Activated T-helper 2 cell treated with anti-CD3 and anti-CD28 coated beads, Interferon-gamma antibody, Interleukin-2, Interleukin-4, amounts not matched to agents 10 μg/mL and 5 μg/mL and 100 μg/mL, durations not matched to agents 14 hours and 24 hours and 36 hours (primary cell): ENCODE measurements around the gene LPO. TPM values are rescaled to one million over a fixed set of nuclear protein-coding genes. Genes with fewer than 3 reads are reported as not detected.

ENCODE experiments used
- DNase-seq: peaks from one replicate; pipeline ENCODE4 v3.0.0; 2021; ENCODE audit warnings: low spot score
- H3K27ac Mint-ChIP-seq: one replicate; pipeline ENCODE4 v1.8.0; 2021; ENCODE audit warnings: mixed read lengths
- H3K27me3 Mint-ChIP-seq: one replicate; pipeline ENCODE4 v1.8.0; 2021; ENCODE audit warnings: low read depth, mixed read lengths
- H3K36me3 Mint-ChIP-seq: one replicate; pipeline ENCODE4 v1.8.0; 2021; ENCODE audit warnings: low read depth, mixed read lengths
- H3K4me1 Mint-ChIP-seq: one replicate; pipeline ENCODE4 v1.8.0; 2021; ENCODE audit warnings: low read depth, mixed read lengths
- H3K4me3 Mint-ChIP-seq: one replicate; pipeline ENCODE4 v1.8.0; 2021; ENCODE audit warnings: low read depth, mild to moderate bottlenecking, moderate library complexity, mixed read lengths
- H3K9me3 Mint-ChIP-seq: one replicate; pipeline ENCODE4 v1.8.0; 2021; ENCODE audit warnings: mixed read lengths
- intact Hi-C: fragments of 100-400 bp; cut with micrococcal nuclease; formaldehyde crosslinking; loops from one replicate; pipeline ENCODE4 v1.15.1; 2023
- total RNA-seq: library from RNA; stranded (reverse); gene quantifications from 2 replicates; pipeline ENCODE4 v1.2.3, GENCODE V29; 2022

The LPO gene
- total RNA-seq, 1 donor from 2014 or later: not detected

- Mint-ChIP-seq H3K4me3 (no peak overlapping the region), H3K27ac (no peak overlapping the region), H3K27me3 (no peaks in the 10 kb centered on the region), H3K4me1 (no peaks in the 10 kb centered on the region), H3K36me3 (peaks cover 20% of the 10 kb centered on the region), H3K9me3 (no peaks in the 10 kb centered on the region)
- DNase-seq: no peak
- intact Hi-C loops: no loop called here
Observed at GRCh38 chr17:58308173-58308984, 70.0 kb downstream of the LPO start.

DNA sequence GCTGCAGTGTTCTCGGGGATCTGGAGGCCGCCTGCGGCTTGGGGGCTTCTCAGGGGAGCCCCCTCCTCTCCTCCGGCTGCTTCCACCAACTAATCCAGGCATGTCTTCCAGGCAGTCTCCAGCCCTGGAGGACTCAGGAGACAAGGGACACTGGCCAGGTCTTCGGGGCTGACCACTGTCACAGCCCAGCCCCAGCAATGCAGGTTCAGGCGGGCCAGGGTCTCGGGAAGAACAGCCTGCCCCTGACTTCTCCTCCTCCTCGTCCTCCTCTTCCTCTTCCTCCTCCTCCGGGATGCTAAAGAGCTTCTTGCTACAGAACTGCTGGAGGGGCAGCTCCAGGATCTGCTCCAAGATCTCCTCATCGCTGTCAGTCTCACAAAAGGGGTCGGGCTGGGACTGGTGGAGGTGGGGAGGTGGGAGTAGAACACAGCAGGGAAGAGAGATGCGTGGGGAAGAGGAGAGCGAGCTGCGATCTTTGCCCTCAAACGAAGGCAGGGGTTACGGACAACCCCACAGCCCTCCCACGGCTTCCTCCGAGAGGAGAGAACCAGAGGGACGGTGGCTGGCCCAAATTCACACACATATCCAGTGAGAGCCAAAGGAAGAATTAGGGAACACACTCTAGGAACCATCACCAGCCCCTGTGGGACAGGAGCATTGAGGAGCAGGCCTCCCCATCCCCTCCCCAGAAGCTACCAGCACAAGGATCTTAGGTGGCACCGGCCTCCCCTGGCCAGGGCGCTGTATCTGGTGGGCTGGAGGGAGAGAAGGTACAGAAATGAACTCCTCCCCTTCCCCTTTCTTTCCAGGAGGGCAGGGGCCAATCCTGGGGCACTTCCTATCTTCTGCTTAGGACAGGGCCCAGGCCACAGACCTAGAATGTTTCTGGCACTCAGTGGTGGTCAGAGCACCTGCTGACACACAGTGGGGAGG, 70.9 kb downstream of the LPO start:
- Mint-ChIP-seq H3K36me3 (peaks cover 23% of the 10 kb centered on the region), H3K9me3 (no peaks in the 10 kb centered on the region), H3K4me3 (no peak overlapping the region), H3K4me1 (no peaks in the 10 kb centered on the region), H3K27ac (no peak overlapping the region), H3K27me3 (no peaks in the 10 kb centered on the region)
- intact Hi-C loops: no loop called here
- DNase-seq: no peak

GRCh38 chr17:58309918-58310259, 71.5 kb downstream of the LPO start:
- peaks cover 22% of the 10 kb centered on the region for H3K36me3 Mint-ChIP-seq
- H3K9me3 Mint-ChIP-seq: no peaks in the 10 kb centered on the region
- DNase-seq: no peak
- no peak overlapping the region for H3K4me3 Mint-ChIP-seq
- H3K27me3 Mint-ChIP-seq: no peaks in the 10 kb centered on the region
- intact Hi-C loops: no loop called here
- H3K4me1 Mint-ChIP-seq: no peaks in the 10 kb centered on the region
- no peak overlapping the region for H3K27ac Mint-ChIP-seq

GRCh38 chr17:58310511-58311428, 72.4 kb downstream of the LPO start:
- intact Hi-C loops: no loop called here
- DNase-seq: no peak
- H3K27ac Mint-ChIP-seq: no peak overlapping the region
- H3K36me3 Mint-ChIP-seq: peaks cover 30% of the 10 kb centered on the region
- H3K27me3 Mint-ChIP-seq: no peaks in the 10 kb centered on the region
- H3K9me3 Mint-ChIP-seq: no peaks in the 10 kb centered on the region
- no peak overlapping the region for H3K4me3 Mint-ChIP-seq
- no peaks in the 10 kb centered on the region for H3K4me1 Mint-ChIP-seq

DNA sequence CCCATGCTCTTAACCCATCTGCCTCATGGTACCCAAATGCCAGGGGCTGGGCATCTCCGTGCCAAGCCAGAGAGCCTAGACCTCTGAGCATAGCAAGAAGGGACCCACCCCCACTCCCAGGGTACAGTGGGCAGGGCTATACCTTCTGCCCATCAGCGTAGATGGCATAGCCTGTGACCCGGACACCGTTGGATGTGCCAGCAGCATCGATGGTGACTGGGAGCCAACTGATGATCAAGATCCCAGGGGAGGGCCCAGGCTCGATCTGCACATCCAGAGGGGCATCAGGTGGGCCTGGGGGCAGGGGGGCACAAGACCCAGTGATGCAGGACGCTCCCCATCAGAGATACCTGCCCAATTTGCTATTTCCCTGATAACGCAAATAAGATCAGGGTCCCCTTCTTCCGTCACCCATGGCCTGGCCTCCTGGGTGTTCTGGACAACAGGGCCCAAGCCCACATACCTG, 73.1 kb downstream of the LPO start:
- DNase-seq: no peak
- no peak overlapping the region for H3K4me3 Mint-ChIP-seq
- H3K27ac Mint-ChIP-seq: no peak overlapping the region
- intact Hi-C loops: no loop called here
- H3K4me1 Mint-ChIP-seq: no peaks in the 10 kb centered on the region
- peaks cover 30% of the 10 kb centered on the region for H3K36me3 Mint-ChIP-seq
- H3K27me3 Mint-ChIP-seq: no peaks in the 10 kb centered on the region
- H3K9me3 Mint-ChIP-seq: no peaks in the 10 kb centered on the region

- no peak overlapping the region for H3K4me3 Mint-ChIP-seq
- no peaks in the 10 kb centered on the region for H3K9me3 Mint-ChIP-seq
- H3K27ac Mint-ChIP-seq: no peak overlapping the region
- no peak for DNase-seq
- H3K27me3 Mint-ChIP-seq: no peaks in the 10 kb centered on the region
- no peaks in the 10 kb centered on the region for H3K4me1 Mint-ChIP-seq
- peaks cover 27% of the 10 kb centered on the region for H3K36me3 Mint-ChIP-seq
- intact Hi-C loops: no loop called here
Observed at GRCh38 chr17:58312021-58312630, 73.7 kb downstream of the LPO start.

DNA sequence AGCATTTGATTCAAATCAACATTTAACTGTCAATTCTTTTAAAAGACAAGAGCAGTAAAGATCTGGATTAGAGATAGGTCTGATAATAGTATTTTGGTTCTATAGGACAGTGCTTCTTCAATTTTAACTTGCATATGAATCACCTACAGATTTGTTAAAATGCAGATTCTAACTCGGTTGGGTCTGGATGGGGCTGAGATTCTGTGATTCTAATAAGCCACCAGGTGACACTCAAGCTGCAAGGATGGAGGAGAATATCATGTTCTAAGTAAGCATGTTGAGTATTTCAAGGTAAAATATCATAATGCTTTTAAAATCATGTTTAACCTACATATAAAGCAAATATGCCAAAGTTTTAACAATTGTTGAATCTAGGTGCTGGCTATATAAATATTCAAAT, 74.4 kb downstream of the LPO start:
- H3K4me3 Mint-ChIP-seq: no peak overlapping the region
- DNase-seq: no peak
- peaks cover 28% of the 10 kb centered on the region for H3K36me3 Mint-ChIP-seq
- intact Hi-C loops: no loop called here
- no peaks in the 10 kb centered on the region for H3K27me3 Mint-ChIP-seq
- no peak overlapping the region for H3K27ac Mint-ChIP-seq
- peaks cover 5% of the 10 kb centered on the region for H3K4me1 Mint-ChIP-seq
- H3K9me3 Mint-ChIP-seq: no peaks in the 10 kb centered on the region

DNA sequence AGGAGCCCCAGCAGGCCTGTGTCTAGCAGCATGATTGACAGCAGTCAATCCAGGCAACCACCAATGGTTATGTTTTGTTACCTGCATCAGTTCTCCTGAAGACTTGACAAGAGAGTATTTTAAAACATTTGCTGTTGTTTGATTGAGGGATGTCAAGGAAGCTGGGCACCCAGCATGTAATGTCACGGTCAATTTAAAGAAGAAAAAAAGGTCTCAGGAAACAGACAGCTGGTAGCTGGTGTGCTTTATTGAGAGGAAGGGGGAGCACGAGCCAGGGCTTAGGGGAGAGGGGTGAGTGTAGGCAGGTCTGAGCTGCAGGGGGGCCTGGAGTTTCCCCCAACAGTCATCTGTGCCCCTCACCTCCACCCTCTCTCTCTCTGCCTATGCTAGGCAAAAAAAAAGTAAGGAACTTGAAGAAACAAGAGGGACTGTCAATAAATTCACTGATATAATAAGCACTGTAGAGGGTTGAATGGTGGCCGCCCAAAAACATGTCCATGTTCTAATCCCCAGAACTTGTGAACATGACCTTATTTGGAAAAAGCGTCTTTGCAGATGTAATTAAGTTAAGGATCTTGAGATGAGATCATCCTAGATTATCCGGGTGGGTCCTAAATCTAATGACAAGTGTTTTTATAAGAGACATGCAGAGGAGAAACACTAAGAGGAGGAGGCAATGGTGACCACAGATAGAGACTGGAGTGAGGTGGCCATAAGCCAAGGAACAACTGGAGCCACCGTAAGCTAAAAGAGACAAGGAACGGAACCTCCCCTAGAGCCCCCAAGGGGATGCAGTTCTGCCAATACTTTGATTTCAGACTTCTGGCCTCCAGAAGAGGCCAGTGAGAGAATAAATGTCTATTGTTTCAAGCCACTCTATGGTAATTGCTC, 75.7 kb downstream of the LPO start:
- Mint-ChIP-seq H3K27ac (no peak overlapping the region), H3K4me3 (no peak overlapping the region), H3K27me3 (no peaks in the 10 kb centered on the region), H3K9me3 (no peaks in the 10 kb centered on the region), H3K36me3 (peaks cover 27% of the 10 kb centered on the region), H3K4me1 (peaks cover 9% of the 10 kb centered on the region)
- intact Hi-C loops: no loop called here
- DNase-seq: no peak

DNA sequence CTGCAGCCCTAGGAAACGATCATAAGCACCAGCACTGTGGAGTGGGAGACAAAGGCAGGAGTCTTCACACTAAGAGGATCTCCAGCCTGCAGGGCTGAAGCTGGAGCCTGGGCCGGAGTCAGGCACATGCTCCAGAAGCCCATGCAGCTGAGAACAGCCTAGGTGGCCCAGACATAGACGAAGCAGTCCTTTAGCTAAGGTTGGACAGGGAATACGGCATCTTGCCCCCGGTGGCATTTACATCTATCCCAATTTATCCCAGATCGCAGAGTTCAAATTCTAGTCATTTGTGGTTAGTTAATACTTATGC, 76.3 kb downstream of the LPO start:
- Mint-ChIP-seq H3K36me3 (peaks cover 24% of the 10 kb centered on the region), H3K9me3 (no peaks in the 10 kb centered on the region), H3K27me3 (no peaks in the 10 kb centered on the region), H3K27ac (no peak overlapping the region), H3K4me3 (no peak overlapping the region), H3K4me1 (peaks cover 9% of the 10 kb centered on the region)
- no peak for DNase-seq
- intact Hi-C loops: no loop called here

- Mint-ChIP-seq H3K27ac (no peak overlapping the region), H3K4me3 (no peak overlapping the region), H3K4me1 (peaks cover 9% of the 10 kb centered on the region), H3K36me3 (peaks cover 28% of the 10 kb centered on the region), H3K27me3 (no peaks in the 10 kb centered on the region), H3K9me3 (no peaks in the 10 kb centered on the region)
- intact Hi-C loops: no loop called here
- DNase-seq: peak; percentile 8
Observed at GRCh38 chr17:58315281-58315711, 76.9 kb downstream of the LPO start.

DNA sequence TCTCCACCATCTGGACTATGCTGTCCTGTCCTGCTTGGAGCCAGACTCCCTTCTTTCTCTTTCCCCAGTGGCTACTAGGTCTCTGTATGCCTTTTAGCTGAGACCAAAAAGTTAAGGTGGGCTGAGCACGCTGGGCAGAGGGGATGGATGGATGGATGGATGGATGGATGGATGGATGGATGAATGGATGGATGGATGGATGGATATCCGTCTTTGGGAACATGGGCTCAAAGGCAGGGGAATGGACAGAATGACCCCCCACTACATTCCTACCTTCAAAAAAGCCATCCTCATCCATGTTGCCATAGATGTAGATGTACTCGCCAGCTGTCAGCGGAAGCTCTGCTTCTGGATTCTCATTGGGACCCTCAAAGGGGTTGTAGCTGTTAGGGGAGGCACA, 77.4 kb downstream of the LPO start:
- intact Hi-C loops: no loop called here
- no peak overlapping the region for H3K4me3 Mint-ChIP-seq
- peaks cover 9% of the 10 kb centered on the region for H3K4me1 Mint-ChIP-seq
- H3K27ac Mint-ChIP-seq: no peak overlapping the region
- H3K9me3 Mint-ChIP-seq: no peaks in the 10 kb centered on the region
- H3K36me3 Mint-ChIP-seq: peaks cover 29% of the 10 kb centered on the region
- H3K27me3 Mint-ChIP-seq: no peaks in the 10 kb centered on the region
- DNase-seq: peak; percentile 1
